ENCODE results near the gene FAM184B. TPM values are rescaled to one million over a fixed set of nuclear protein-coding genes. Genes with fewer than 3 reads are reported as not detected.

Gene FAM184B
- total and polyA plus RNA-seq, 2 experiments from 2014 or later: 0.11 to 0.49 TPM

- peaks cover 14% of the 10 kb centered on the region for H3K4me1 Mint-ChIP-seq
- no peaks in the 10 kb centered on the region for H3K79me2 ChIP-seq (replicated peaks; ENCODE audit: insufficient read depth)
- H3K27me3 Mint-ChIP-seq (ENCODE audit: insufficient read depth, low read depth, poor library complexity): peaks cover 2% of the 10 kb centered on the region
- no peak overlapping the region for H2AFZ ChIP-seq
- no peak overlapping the region for H3K4me3 ChIP-seq
- no peak overlapping the region for H3K27ac Mint-ChIP-seq
- no peaks in the 10 kb centered on the region for H3K27me3 ChIP-seq (ENCODE audit: insufficient read depth)
- H3F3A ChIP-seq (replicated peaks; ENCODE audit: low read depth): no peaks in the 10 kb centered on the region
- DNase-seq (ENCODE audit: low spot score) (peak; percentile 20), ATAC-seq (no peak)
- no peak overlapping the region for H3K4me2 ChIP-seq
- H3K36me3 ChIP-seq (ENCODE audit: insufficient read depth): no peaks in the 10 kb centered on the region
- no peak overlapping the region for H3K4me3 Mint-ChIP-seq
- H4K20me1 ChIP-seq (replicated peaks; ENCODE audit: insufficient read depth): no peaks in the 10 kb centered on the region
- TF ChIP-seq ZNF331 (CRISPR knock-in tag; IDR thresholded peaks at IDR 0.05; ENCODE audit: low read depth) (no peak), EZH2phosphoT487 (IDR thresholded peaks at IDR 0.05; ENCODE audit: unreplicated experiment) (no peak), ZNF114 (CRISPR knock-in tag; IDR thresholded peaks at IDR 0.05) (no peak), EZH2 (IDR thresholded peaks at IDR 0.05; ENCODE audit: low read depth, unreplicated experiment) (no peak), ETS1 (IDR thresholded peaks at IDR 0.05) (no peak), CREB1 (CRISPR knock-in tag; IDR thresholded peaks at IDR 0.05; ENCODE audit: low read depth) (no peak), REST (IDR thresholded peaks at IDR 0.05; ENCODE audit: unreplicated experiment) (no peak)
- TF ChIP-seq, protein P1, sequence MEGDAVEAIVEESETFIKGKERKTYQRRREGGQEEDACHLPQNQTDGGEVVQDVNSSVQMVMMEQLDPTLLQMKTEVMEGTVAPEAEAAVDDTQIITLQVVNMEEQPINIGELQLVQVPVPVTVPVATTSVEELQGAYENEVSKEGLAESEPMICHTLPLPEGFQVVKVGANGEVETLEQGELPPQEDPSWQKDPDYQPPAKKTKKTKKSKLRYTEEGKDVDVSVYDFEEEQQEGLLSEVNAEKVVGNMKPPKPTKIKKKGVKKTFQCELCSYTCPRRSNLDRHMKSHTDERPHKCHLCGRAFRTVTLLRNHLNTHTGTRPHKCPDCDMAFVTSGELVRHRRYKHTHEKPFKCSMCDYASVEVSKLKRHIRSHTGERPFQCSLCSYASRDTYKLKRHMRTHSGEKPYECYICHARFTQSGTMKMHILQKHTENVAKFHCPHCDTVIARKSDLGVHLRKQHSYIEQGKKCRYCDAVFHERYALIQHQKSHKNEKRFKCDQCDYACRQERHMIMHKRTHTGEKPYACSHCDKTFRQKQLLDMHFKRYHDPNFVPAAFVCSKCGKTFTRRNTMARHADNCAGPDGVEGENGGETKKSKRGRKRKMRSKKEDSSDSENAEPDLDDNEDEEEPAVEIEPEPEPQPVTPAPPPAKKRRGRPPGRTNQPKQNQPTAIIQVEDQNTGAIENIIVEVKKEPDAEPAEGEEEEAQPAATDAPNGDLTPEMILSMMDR (conservative IDR thresholded peaks at IDR 0.05; ENCODE audit: low read depth in 2 of 2): peak; percentile 14 to 59; a peak in 3 of 4 replicates
- TF ChIP-seq, protein P2, sequence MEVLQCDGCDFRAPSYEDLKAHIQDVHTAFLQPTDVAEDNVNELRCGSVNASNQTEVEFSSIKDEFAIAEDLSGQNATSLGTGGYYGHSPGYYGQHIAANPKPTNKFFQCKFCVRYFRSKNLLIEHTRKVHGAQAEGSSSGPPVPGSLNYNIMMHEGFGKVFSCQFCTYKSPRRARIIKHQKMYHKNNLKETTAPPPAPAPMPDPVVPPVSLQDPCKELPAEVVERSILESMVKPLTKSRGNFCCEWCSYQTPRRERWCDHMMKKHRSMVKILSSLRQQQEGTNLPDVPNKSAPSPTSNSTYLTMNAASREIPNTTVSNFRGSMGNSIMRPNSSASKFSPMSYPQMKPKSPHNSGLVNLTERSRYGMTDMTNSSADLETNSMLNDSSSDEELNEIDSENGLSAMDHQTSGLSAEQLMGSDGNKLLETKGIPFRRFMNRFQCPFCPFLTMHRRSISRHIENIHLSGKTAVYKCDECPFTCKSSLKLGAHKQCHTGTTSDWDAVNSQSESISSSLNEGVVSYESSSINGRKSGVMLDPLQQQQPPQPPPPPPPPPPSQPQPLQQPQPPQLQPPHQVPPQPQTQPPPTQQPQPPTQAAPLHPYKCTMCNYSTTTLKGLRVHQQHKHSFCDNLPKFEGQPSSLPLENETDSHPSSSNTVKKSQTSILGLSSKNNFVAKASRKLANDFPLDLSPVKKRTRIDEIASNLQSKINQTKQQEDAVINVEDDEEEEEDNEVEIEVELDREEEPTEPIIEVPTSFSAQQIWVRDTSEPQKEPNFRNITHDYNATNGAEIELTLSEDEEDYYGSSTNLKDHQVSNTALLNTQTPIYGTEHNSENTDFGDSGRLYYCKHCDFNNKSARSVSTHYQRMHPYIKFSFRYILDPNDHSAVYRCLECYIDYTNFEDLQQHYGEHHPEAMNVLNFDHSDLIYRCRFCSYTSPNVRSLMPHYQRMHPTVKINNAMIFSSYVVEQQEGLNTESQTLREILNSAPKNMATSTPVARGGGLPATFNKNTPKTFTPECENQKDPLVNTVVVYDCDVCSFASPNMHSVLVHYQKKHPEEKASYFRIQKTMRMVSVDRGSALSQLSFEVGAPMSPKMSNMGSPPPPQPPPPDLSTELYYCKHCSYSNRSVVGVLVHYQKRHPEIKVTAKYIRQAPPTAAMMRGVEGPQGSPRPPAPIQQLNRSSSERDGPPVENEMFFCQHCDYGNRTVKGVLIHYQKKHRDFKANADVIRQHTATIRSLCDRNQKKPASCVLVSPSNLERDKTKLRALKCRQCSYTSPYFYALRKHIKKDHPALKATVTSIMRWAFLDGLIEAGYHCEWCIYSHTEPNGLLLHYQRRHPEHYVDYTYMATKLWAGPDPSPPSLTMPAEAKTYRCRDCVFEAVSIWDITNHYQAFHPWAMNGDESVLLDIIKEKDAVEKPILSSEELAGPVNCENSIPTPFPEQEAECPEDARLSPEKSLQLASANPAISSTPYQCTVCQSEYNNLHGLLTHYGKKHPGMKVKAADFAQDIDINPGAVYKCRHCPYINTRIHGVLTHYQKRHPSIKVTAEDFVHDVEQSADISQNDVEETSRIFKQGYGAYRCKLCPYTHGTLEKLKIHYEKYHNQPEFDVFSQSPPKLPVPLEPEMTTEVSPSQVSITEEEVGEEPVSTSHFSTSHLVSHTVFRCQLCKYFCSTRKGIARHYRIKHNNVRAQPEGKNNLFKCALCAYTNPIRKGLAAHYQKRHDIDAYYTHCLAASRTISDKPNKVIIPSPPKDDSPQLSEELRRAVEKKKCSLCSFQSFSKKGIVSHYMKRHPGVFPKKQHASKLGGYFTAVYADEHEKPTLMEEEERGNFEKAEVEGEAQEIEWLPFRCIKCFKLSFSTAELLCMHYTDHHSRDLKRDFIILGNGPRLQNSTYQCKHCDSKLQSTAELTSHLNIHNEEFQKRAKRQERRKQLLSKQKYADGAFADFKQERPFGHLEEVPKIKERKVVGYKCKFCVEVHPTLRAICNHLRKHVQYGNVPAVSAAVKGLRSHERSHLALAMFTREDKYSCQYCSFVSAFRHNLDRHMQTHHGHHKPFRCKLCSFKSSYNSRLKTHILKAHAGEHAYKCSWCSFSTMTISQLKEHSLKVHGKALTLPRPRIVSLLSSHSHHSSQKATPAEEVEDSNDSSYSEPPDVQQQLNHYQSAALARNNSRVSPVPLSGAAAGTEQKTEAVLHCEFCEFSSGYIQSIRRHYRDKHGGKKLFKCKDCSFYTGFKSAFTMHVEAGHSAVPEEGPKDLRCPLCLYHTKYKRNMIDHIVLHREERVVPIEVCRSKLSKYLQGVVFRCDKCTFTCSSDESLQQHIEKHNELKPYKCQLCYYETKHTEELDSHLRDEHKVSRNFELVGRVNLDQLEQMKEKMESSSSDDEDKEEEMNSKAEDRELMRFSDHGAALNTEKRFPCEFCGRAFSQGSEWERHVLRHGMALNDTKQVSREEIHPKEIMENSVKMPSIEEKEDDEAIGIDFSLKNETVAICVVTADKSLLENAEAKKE (CRISPR knock-in tag; IDR thresholded peaks at IDR 0.05): no peak
- H3K36me3 Mint-ChIP-seq (ENCODE audit: low read depth): peaks cover 8% of the 10 kb centered on the region
- H3K9me2 ChIP-seq (ENCODE audit: insufficient read depth): no peaks in the 10 kb centered on the region
- no peaks in the 10 kb centered on the region for H3K4me1 ChIP-seq (ENCODE audit: insufficient read depth)
- no peak overlapping the region for H3K27ac ChIP-seq (ENCODE audit: low read depth)
- peaks cover 21% of the 10 kb centered on the region for H3K9me3 Mint-ChIP-seq
Measured at GRCh38 chr4:17762726-17763125, 18.7 kb downstream of the FAM184B start.

Measured in GM23338 (cell line).